Left lung (tissue), 10 donors: ENCODE data around the gene GPR84. TPM values are rescaled to one million over a fixed set of nuclear protein-coding genes. Genes with fewer than 3 reads are reported as not detected.

Experiments
- ATAC-seq: fragments of 200-7000 bp; cut with Tn5 transposase; one replicate; pipeline ENCODE4 v1.9.1; 2020; ENCODE audit warnings: moderate library complexity
- DNase-seq, 4 donors: peaks; one replicate each; pipeline ENCODE4 v3.0.0-alpha.2; 2013 to 2020
- H3K27ac ChIP-seq, 2 donors: fragments of 200-600 bp; sonication (generic) in 1 of 2; one replicate each; pipeline versions ENCODE4 v1.5.0 to v1.8.0; 2020 to 2021
- H3K27me3 ChIP-seq, 2 donors: fragments of 200-600 bp; sonication (generic) in 1 of 2; one replicate each; pipeline versions ENCODE4 v1.5.0 to v1.8.0; 2020 to 2021
- H3K36me3 ChIP-seq, 2 donors: fragments of 200-600 bp; sonication (generic) in 1 of 2; one replicate each; pipeline versions ENCODE4 v1.5.0 to v1.8.0; 2020 to 2021
- H3K4me1 ChIP-seq, 2 donors: fragments of 200-600 bp; one replicate each; pipeline ENCODE4 v1.8.0; 2021
- H3K4me3 ChIP-seq, 2 donors: fragments of 200-600 bp; sonication (generic) in 1 of 2; one replicate each; pipeline versions ENCODE4 v1.5.0 to v1.8.0; 2020 to 2021; ENCODE audit warnings: mild to moderate bottlenecking in 1 of 2
- H3K9me3 ChIP-seq, 2 donors: fragments of 200-600 bp; sonication (generic) in 1 of 2; one replicate each; pipeline versions ENCODE4 v1.5.0 to v1.8.0; 2020 to 2021
- intact Hi-C, 2 donors: fragments of 100-400 bp; cut with DNase I; formaldehyde crosslinking; loops; one replicate each; pipeline versions ENCODE4 v1.11.2 to v1.14.2; 2022
- polyA plus RNA-seq, 6 donors: library from polyadenylated mRNA; unstranded; fragments of 120-200 nt; gene quantifications; one replicate each; pipeline ENCODE4 v1.2.1, GENCODE V29; 2013; ENCODE audit not compliant: insufficient read length in 6 of 6
- total RNA-seq, 2 donors: library from RNA; stranded (reverse); fragmentation: NEBNext Ultra II Directional; extraction: Animal tissue kit (Norgen Biotek cat#: 25700); gene quantifications; one replicate each; pipeline ENCODE4 v1.2.1, GENCODE V29; 2021
- TF ChIP-seq, protein P1 (sequence below), 2 donors: fragments of 200-600 bp; sonication (generic) in 1 of 2; IDR thresholded peaks; one replicate each; pipeline versions ENCODE4 v1.5.0 to v1.8.0; 2021; ENCODE audit warnings: antibody characterized with exemption in 2 of 2
- donor health status: DM: no; HTN: yes; CAD: no.
- donor health status: DM: no; HTN: no; CAD: no.

Gene GPR84
- total and polyA plus RNA-seq, 8 donors, result 0.23 to 10.3 (median 0.41) TPM; not detected in 1

DNA sequence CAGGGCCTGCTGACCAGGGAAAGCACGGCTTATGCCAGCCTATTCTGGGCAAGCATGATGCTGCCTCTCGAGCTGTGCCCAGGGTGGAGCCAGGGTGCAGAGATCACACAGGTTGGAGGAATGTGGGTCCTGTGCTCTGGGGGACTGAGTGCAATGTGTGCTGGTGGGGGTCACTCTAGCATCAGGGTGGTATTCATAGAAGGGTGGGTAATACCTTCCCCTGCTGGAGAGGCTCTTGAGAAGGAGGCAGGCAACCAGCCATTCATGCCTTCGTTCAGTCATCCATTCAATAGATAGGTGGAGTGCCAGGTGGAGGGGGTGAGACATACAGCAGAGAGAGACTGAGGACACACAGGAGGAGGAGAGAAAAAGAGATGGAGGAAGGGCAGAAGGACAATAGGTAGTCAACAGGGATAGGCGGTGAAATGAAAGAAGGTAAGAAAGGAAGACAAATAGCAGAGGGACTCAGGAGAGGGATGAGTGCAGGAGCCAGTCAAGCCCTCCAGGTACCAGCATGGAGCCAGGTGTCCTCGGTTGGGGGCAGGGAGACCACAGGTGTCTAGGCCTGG is 25.4 kb upstream of the GPR84 start:
- no peak overlapping the region for H3K4me3 ChIP-seq
- intact Hi-C loops, result no loop called here
- no peaks in the 10 kb centered on the region for H3K9me3 ChIP-seq
- ATAC-seq (no peak), DNase-seq (no peak)
- H3K4me1 ChIP-seq, result peaks cover 8 to 72% of the 10 kb centered on the region in 2 donors
- peaks cover 0 to 9% of the 10 kb centered on the region in 2 donors for H3K36me3 ChIP-seq
- no peak overlapping the region for H3K27ac ChIP-seq
- no peaks in the 10 kb centered on the region for H3K27me3 ChIP-seq
- TF ChIP-seq, protein P1, sequence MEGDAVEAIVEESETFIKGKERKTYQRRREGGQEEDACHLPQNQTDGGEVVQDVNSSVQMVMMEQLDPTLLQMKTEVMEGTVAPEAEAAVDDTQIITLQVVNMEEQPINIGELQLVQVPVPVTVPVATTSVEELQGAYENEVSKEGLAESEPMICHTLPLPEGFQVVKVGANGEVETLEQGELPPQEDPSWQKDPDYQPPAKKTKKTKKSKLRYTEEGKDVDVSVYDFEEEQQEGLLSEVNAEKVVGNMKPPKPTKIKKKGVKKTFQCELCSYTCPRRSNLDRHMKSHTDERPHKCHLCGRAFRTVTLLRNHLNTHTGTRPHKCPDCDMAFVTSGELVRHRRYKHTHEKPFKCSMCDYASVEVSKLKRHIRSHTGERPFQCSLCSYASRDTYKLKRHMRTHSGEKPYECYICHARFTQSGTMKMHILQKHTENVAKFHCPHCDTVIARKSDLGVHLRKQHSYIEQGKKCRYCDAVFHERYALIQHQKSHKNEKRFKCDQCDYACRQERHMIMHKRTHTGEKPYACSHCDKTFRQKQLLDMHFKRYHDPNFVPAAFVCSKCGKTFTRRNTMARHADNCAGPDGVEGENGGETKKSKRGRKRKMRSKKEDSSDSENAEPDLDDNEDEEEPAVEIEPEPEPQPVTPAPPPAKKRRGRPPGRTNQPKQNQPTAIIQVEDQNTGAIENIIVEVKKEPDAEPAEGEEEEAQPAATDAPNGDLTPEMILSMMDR (IDR thresholded peaks at IDR 0.05), result no peak

DNA sequence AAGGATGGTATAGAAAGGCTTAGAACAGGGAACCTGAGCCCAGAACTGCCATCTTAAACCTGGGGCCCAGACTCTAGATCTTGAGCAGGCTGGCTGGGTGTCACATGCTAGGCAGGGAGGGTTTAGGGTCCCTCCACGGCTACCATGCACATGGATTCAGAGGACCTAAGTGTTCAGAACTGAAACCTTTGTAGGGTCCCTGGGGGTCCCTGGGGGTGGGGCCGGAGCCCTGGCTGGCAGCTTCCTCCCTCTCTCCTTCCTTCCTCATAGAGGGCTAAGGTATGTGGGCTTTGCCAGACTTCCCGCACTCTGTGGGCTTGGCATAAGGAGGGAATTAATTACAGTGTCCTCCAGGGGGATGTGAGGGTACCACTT is 24.8 kb upstream of the GPR84 start:
- no peaks in the 10 kb centered on the region for H3K9me3 ChIP-seq
- DNase-seq (no peak), ATAC-seq (no peak)
- no peaks in the 10 kb centered on the region for H3K27me3 ChIP-seq
- intact Hi-C loops, result no loop called here
- TF ChIP-seq, protein P1 (IDR thresholded peaks at IDR 0.05), result no peak
- H3K27ac ChIP-seq, result no peak overlapping the region
- H3K4me1 ChIP-seq, result peaks cover 8 to 72% of the 10 kb centered on the region in 2 donors
- H3K36me3 ChIP-seq, result peaks cover 0 to 4% of the 10 kb centered on the region in 2 donors
- H3K4me3 ChIP-seq, result no peak overlapping the region

DNA sequence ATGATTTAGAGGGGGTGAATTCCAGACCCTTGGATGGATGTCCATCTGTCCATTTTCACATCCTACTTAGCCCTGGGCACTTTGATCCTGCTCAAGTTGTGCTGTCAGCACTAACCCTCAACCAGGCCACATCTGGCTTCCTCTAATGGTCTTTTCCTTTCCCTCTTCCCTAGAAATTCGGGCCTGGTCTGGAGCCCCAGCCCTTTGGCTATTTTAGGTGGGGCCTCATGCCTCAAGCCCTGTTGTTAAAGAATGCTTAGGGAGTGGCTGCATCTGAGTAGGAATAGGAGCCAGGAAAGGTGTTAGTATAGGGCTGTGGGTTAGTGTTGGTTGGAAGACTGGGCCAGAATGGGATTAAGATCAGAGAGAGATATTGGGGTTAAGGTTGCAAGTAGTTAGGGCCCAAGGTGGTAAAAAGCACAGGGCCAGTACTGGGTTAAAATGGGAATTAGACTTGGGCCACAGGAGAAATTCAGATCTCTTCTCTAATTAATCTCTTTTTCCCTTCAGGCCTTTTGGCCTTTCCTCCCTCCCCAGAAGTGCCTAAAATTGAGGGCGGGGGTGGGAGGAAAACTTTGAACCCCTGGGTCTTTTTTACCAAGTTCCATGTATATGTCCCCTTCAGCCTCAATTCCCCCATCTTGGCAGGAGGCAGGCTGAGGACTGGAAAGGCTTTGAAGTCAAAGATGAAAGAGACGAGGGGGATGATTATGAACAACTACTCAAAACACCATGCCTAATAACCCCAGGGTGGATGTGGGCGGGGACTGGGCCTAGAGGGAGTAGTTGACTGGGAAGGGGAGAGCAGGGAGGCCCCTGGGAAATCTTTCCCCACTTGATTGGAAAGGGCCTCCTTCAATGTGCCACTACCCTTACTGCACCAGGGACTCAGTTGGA is 24.2 kb upstream of the GPR84 start:
- H3K27ac ChIP-seq, result no peak overlapping the region
- intact Hi-C loops, result no loop called here
- TF ChIP-seq, protein P1 (IDR thresholded peaks at IDR 0.05), result no peak
- peaks cover 8 to 71% of the 10 kb centered on the region in 2 donors for H3K4me1 ChIP-seq
- H3K4me3 ChIP-seq, result no peak overlapping the region
- H3K9me3 ChIP-seq, result no peaks in the 10 kb centered on the region
- ATAC-seq (peak; percentile 5), DNase-seq (no peak)
- H3K36me3 ChIP-seq, result no peaks in the 10 kb centered on the region
- H3K27me3 ChIP-seq, result no peaks in the 10 kb centered on the region

DNA sequence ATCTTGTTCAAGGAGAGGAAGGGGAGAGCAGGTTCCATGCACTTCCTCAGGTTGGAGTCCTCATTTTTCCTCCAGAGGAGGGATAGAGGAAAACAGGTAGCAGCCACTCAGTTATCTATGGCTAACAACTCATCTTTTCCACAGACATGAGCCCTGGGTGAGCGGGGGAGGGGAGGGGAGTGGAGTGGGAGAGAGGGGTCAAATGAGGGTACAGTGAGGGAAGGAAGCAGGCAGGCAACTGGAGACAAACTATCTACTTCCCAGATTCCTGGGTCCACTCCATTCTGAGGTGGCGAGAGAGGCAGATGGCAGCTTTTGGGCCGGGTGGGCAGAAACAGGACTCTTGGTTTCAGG is 22.8 kb upstream of the GPR84 start:
- ATAC-seq (no peak), DNase-seq (no peak)
- H3K27me3 ChIP-seq, result no peaks in the 10 kb centered on the region
- intact Hi-C loops, result no loop called here
- H3K27ac ChIP-seq, result no peak overlapping the region
- peaks cover 8 to 67% of the 10 kb centered on the region in 2 donors for H3K4me1 ChIP-seq
- no peak overlapping the region for H3K4me3 ChIP-seq
- no peaks in the 10 kb centered on the region for H3K36me3 ChIP-seq
- no peaks in the 10 kb centered on the region for H3K9me3 ChIP-seq
- TF ChIP-seq, protein P1 (IDR thresholded peaks at IDR 0.05), result no peak

DNA sequence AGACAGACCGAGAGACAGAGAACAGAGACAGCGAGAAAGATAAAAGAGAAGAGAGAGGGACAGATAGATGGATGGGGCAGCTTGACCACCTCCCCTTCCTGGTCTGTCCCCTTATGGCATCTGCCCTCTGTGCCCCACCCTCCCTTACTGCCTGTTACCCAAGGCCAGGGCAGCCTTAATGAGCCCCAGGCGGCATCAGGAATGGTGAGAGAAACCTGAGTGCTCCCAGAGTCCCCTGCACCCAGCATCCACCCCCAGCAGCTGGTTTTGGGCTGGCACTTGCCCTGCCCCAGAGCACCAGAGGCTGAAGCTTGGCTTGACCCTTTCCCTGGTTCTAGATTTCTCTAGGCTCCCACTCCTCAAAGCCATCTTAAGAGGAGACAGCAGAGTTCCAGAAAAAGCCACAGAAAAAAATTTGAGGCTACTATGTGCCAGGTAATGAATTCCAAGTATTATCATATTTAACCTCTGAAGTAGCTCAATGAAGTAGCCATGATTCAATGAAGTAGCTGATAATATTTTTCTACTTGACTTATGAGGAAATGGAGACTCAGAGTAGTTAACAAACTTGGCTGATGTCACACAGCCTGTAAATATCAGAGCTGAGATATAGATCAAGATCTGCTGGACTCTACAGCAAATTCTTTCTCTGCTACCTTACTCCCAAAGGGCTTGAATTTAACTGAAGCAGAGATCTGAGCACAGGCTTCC is 22.3 kb upstream of the GPR84 start:
- ATAC-seq (no peak), DNase-seq (no peak)
- Histone ChIP-seq H3K36me3 (no peaks in the 10 kb centered on the region), H3K4me1 (peaks cover 4 to 61% of the 10 kb centered on the region in 2 donors), H3K4me3 (no peak overlapping the region), H3K9me3 (no peaks in the 10 kb centered on the region), H3K27ac (no peak overlapping the region), H3K27me3 (no peaks in the 10 kb centered on the region)
- intact Hi-C loops, result no loop called here
- TF ChIP-seq, protein P1 (IDR thresholded peaks at IDR 0.05), result no peak
